NCI-H128 (cell line): ENCODE data around the gene GIGYF2.

Source experiments
- DNase-seq: peaks from one replicate; lab custom pipeline; 2025; ENCODE audit not compliant: unreplicated experiment; lab: John Stamatoyannopoulos, UW

The GIGYF2 gene

GRCh38 chr2:232860593-232861241 lies 163.6 kb downstream of the GIGYF2 start:
- no peak for DNase-seq

- no peak for DNase-seq
Measured at GRCh38 chr2:232861353-232861752, 164.2 kb downstream of the GIGYF2 start.

- no peak for DNase-seq
Measured at GRCh38 chr2:232863996-232864395, 166.9 kb downstream of the GIGYF2 start.

GRCh38 chr2:232865165-232865564 lies 168.0 kb downstream of the GIGYF2 start:
- DNase-seq: no peak

GRCh38 chr2:232866104-232866503 lies 169.0 kb downstream of the GIGYF2 start:
- DNase-seq: no peak

- no peak for DNase-seq
Measured at GRCh38 chr2:232869138-232870017, 172.2 kb downstream of the GIGYF2 start.

GRCh38 chr2:232870018-232870765 lies 173.1 kb downstream of the GIGYF2 start, which contains the start of gene SNORC:
SNORC (plus strand) TSS chr2:232870264; CDS start chr2:232870342, 78 bp downstream.
- DNase-seq: no peak

- DNase-seq: no peak
Measured at GRCh38 chr2:232870766-232871371, 173.7 kb downstream of the GIGYF2 start.

GRCh38 chr2:232871418-232871834 lies 174.3 kb downstream of the GIGYF2 start:
- DNase-seq: no peak

GRCh38 chr2:232871835-232872736 lies 175.0 kb downstream of the GIGYF2 start:
- DNase-seq: no peak

GRCh38 chr2:232872826-232873225 lies 175.7 kb downstream of the GIGYF2 start:
- no peak for DNase-seq

- no peak for DNase-seq
Measured at GRCh38 chr2:232873292-232873908, 176.3 kb downstream of the GIGYF2 start.

GRCh38 chr2:232873909-232874641 lies 176.9 kb downstream of the GIGYF2 start:
- DNase-seq: no peak

- DNase-seq: no peak
Measured at GRCh38 chr2:232874677-232875223, 177.6 kb downstream of the GIGYF2 start.

- DNase-seq: no peak
Measured at GRCh38 chr2:232875256-232876121, 178.4 kb downstream of the GIGYF2 start.

- DNase-seq: peak; percentile 56
Measured at GRCh38 chr2:232876161-232876977, 179.2 kb downstream of the GIGYF2 start.

GRCh38 chr2:232876978-232877441 lies 179.9 kb downstream of the GIGYF2 start:
- no peak for DNase-seq
